ENCODE data around the gene WDR73. TPM values are rescaled to one million over a fixed set of nuclear protein-coding genes. Genes with fewer than 3 reads are reported as not detected.
"Not testable (repeated sequence)": the region's sequence is repeated elsewhere in the genome, so short reads cannot be mapped to it uniquely, and the experiment has no call there.

WDR73 gene
- total RNA-seq, 1 donor from 2014 or later = 27.7 TPM

GRCh38 chr15:84658080-84658787 lies 4.2 kb upstream of the WDR73 start, which contains the start of gene NMB:
Gene NMB, minus strand, starts transcription at chr15:84658199. Its CDS starts 47 bp downstream, at chr15:84658152.
- peak; percentile 71 for DNase-seq (ENCODE audit: low spot score)

GRCh38 chr15:84657748-84658079 lies 3.6 kb upstream of the WDR73 start:
- no peak for DNase-seq (ENCODE audit: low spot score)

GRCh38 chr15:84656972-84657371 lies 2.9 kb upstream of the WDR73 start:
- no peak for DNase-seq (ENCODE audit: low spot score)

- DNase-seq (ENCODE audit: low spot score) = peak; percentile 79
These were observed 788 bp upstream of the WDR73 start for GRCh38 chr15:84654689-84655453.

- DNase-seq (ENCODE audit: low spot score) = no peak
These were observed 536 bp downstream of the WDR73 start for GRCh38 chr15:84653584-84653909.

GRCh38 chr15:84649706-84650105 lies 4.4 kb downstream of the WDR73 start:
- no peak for DNase-seq (ENCODE audit: low spot score)

- DNase-seq (ENCODE audit: low spot score) = no peak
These were observed 5.5 kb downstream of the WDR73 start for GRCh38 chr15:84648539-84648938.

- no peak for DNase-seq (ENCODE audit: low spot score)
These were observed 6.4 kb downstream of the WDR73 start for GRCh38 chr15:84647726-84648125.

GRCh38 chr15:84645997-84646396 lies 8.1 kb downstream of the WDR73 start:
- no peak for DNase-seq (ENCODE audit: low spot score)

- no peak for DNase-seq (ENCODE audit: low spot score)
These were observed 8.6 kb downstream of the WDR73 start for GRCh38 chr15:84645496-84645895.

- no peak for DNase-seq (ENCODE audit: low spot score)
These were observed 10.2 kb downstream of the WDR73 start for GRCh38 chr15:84643838-84644237.

GRCh38 chr15:84642640-84643039 lies 11.4 kb downstream of the WDR73 start:
- DNase-seq (ENCODE audit: low spot score) = not testable (repeated sequence)

- DNase-seq (ENCODE audit: low spot score) = not testable (repeated sequence)
These were observed 12.2 kb downstream of the WDR73 start for GRCh38 chr15:84641871-84642270.

GRCh38 chr15:84638103-84638502 lies 16.0 kb downstream of the WDR73 start:
- no peak for DNase-seq (ENCODE audit: low spot score)

GRCh38 chr15:84634228-84634837 lies 19.8 kb downstream of the WDR73 start:
- no peak for DNase-seq (ENCODE audit: low spot score)

GRCh38 chr15:84633311-84634227 lies 20.5 kb downstream of the WDR73 start:
- DNase-seq (ENCODE audit: low spot score) = peak; percentile 83

- no peak for DNase-seq (ENCODE audit: low spot score)
These were observed 22.3 kb downstream of the WDR73 start for GRCh38 chr15:84631706-84632272.

GRCh38 chr15:84629033-84629432 lies 25.1 kb downstream of the WDR73 start:
- DNase-seq (ENCODE audit: low spot score) = no peak

- no peak for DNase-seq (ENCODE audit: low spot score)
These were observed 29.0 kb downstream of the WDR73 start for GRCh38 chr15:84625123-84625522.

GRCh38 chr15:84624359-84624758 lies 29.7 kb downstream of the WDR73 start:
- DNase-seq (ENCODE audit: low spot score) = no peak

GRCh38 chr15:84621358-84621979 lies 32.6 kb downstream of the WDR73 start:
- no peak for DNase-seq (ENCODE audit: low spot score)
